AG09309 (cell line): ENCODE data around the gene PCDH15.

Experiments
- DNase-seq: peaks from one replicate; pipeline ENCODE4 v3.0.0-alpha.2; 2010; ENCODE audit warnings: low read depth
- H3K4me3 ChIP-seq: 2 replicates; pipeline ENCODE4 v1.5.1; 2011; ENCODE audit warnings: mild to moderate bottlenecking, low read depth, low read length, moderate library complexity; ENCODE audit not compliant: control insufficient read depth
- CTCF ChIP-seq: IDR thresholded peaks from 2 replicates; pipeline ENCODE4 v1.5.1; 2011; ENCODE audit warnings: mild to moderate bottlenecking, low read depth, low read length, inconsistent platforms; ENCODE audit not compliant: insufficient read depth, control insufficient read depth; ENCODE audit errors: missing control alignments

The PCDH15 gene

GRCh38 chr10:54335296-54335695 lies 465.7 kb downstream of the PCDH15 start:
- no peak overlapping the region for H3K4me3 ChIP-seq
- DNase-seq = no peak
- no peak for TF ChIP-seq CTCF

DNA sequence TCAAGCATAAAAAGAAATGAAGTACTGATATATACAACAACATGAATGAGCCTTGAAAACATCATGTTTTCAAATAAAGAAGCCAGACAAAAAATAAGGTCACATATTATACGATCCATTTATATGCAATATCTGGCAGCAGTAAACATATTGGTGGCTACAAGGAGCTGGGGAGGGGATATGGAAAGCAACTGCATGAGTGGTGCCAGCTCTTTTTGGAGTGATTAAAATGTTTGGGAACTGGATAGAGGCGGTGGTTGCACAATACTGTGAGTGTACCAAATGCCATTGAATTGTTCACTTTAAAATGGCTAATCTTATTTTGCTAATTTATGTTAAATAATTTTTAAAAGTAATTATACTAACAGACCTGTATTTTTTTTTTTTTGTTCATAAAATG lies 481.7 kb downstream of the PCDH15 start:
- no peak for TF ChIP-seq CTCF
- DNase-seq = no peak
- H3K4me3 ChIP-seq = no peak overlapping the region

DNA sequence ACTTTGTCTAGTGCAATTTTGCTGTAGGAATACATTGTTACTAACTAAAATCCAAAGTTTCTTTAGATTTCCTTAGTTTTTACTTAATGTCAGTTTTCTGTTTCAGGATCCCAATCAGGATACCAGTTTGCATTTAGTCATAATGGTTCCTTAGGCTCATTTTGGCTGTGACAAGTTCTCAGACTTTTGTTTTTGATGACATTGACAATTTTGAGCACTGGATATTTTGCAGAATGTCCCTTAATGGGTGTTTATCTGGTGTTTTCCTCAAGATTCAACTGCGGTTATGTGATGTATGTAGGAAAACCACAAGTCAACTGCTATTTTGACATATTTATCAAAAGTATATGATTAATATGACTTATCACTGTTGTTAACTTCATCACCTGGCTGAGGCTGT lies 482.6 kb downstream of the PCDH15 start:
- H3K4me3 ChIP-seq = no peak overlapping the region
- TF ChIP-seq CTCF = no peak
- DNase-seq = no peak

DNA sequence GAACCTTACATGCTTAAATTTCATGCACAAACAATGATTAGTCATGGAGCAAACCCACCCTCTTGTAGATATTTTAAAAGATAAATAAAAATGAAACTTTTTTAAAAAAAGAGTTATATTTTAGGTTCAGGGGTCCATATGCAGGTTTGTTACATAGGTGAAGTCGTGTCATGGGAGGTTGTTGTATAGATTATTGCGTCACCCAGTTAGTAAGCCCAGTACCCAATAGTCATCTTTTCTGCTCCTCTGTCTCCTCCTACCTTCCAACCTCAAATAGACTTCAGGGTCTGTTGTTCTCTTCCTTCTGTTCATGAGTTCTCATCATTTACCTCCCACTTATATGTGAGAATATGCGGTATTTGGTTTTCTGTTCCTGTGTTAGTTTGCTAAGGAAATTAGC lies 486.6 kb downstream of the PCDH15 start:
- TF ChIP-seq CTCF = no peak
- no peak for DNase-seq
- H3K4me3 ChIP-seq = no peak overlapping the region

- no peak for TF ChIP-seq CTCF
- H3K4me3 ChIP-seq = no peak overlapping the region
- DNase-seq = no peak
These were observed 516.4 kb downstream of the PCDH15 start for GRCh38 chr10:54284526-54285193.

GRCh38 chr10:54282012-54282411 lies 519.0 kb downstream of the PCDH15 start:
- no peak for DNase-seq
- no peak overlapping the region for H3K4me3 ChIP-seq
- no peak for TF ChIP-seq CTCF

DNA sequence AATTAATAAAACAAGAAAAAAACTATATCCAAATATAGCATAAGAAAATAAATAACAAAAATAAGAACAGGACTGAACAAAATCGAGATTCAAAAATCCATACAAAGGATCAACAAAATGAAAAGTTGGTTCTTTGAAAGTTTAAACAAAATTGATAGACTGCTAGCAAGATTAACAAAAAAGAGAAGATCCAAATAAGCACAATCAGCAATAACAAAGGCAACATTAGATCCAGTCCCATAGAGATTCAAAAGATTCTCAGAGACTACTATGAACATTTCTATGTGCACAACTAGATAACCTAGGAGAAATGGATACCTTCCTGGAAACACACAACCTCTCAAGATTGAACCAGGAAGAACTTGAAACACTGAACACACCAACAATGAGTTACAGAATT lies 534.6 kb downstream of the PCDH15 start:
- no peak overlapping the region for H3K4me3 ChIP-seq
- no peak for TF ChIP-seq CTCF
- no peak for DNase-seq
